ENCODE results near the gene TCERG1L.

DNA sequence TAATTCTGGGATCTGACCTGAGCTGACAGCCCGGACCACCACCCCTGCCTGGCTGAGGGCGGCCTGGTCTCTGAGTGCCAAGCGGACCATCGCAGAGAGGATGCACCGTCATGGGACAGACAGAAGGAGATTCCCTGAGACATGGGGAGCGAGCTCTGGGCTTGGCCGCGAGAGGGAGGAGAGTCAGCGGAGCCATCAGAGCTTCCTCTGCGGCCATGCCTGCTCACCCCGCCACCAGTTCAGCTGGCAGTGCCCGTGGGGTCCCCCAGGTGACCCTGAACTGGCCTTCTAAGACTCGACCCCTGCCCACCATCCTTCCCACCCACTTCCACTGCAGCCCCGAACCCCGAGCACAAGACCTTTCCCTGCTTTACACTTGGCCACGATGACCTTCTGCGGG is 152.8 kb downstream of the TCERG1L start:
- TF ChIP-seq, protein P1, sequence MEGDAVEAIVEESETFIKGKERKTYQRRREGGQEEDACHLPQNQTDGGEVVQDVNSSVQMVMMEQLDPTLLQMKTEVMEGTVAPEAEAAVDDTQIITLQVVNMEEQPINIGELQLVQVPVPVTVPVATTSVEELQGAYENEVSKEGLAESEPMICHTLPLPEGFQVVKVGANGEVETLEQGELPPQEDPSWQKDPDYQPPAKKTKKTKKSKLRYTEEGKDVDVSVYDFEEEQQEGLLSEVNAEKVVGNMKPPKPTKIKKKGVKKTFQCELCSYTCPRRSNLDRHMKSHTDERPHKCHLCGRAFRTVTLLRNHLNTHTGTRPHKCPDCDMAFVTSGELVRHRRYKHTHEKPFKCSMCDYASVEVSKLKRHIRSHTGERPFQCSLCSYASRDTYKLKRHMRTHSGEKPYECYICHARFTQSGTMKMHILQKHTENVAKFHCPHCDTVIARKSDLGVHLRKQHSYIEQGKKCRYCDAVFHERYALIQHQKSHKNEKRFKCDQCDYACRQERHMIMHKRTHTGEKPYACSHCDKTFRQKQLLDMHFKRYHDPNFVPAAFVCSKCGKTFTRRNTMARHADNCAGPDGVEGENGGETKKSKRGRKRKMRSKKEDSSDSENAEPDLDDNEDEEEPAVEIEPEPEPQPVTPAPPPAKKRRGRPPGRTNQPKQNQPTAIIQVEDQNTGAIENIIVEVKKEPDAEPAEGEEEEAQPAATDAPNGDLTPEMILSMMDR (IDR thresholded peaks at IDR 0.05; ENCODE audit: poor library complexity): no peak
- TF ChIP-seq EZH2phosphoT487 (IDR thresholded peaks at IDR 0.05; ENCODE audit: low read depth, severe bottlenecking, unreplicated experiment): no peak
